OCI-LY7 (cell line): ENCODE data around the gene MT4. TPM values are rescaled to one million over a fixed set of nuclear protein-coding genes. Genes with fewer than 3 reads are reported as not detected.

Experiments
- BruUV-seq: library from RNA; stranded (reverse); fragments of 400-500 nt; replicated peaks from 2 replicates; lab custom pipeline; 2021; lab: Mats Ljungman, UMichigan
- CTCF ChIA-PET: fragments of 300-600 bp; sonication (Branson Sonifier 250); formaldehyde crosslinking; loops from one replicate; lab custom pipeline; 2022; ENCODE audit warnings: antibody characterized with exemption; ENCODE audit not compliant: unreplicated experiment; lab: Charles Lee
- POLR2A ChIA-PET: fragments of 300-600 bp; sonication (Branson Sonifier 250); formaldehyde crosslinking; loops from one replicate; lab custom pipeline; 2022; ENCODE audit warnings: antibody characterized with exemption; lab: Charles Lee
- DNase-seq: peaks from one replicate; pipeline ENCODE4 v3.0.0-alpha.2; 2015; ENCODE audit warnings: low spot score
- H2AFZ ChIP-seq: fragments of 200-600 bp; sonication (generic), shearing (Covaris generic); 2 replicates; pipeline ENCODE4 v1.6.1; 2014; ENCODE audit warnings: mild to moderate bottlenecking, antibody characterized with exemption, low read length, moderate library complexity
- H3K27ac ChIP-seq: fragments of 200-600 bp; sonication (generic); 2 replicates; pipeline ENCODE4 v1.5.1; 2014; ENCODE audit warnings: mixed run types, low read depth, mild to moderate bottlenecking, moderate library complexity, low read length, inconsistent platforms; ENCODE audit not compliant: poor library complexity, severe bottlenecking
- H3K36me3 ChIP-seq: fragments of 200-600 bp; sonication (generic); 2 replicates; pipeline ENCODE4 v1.6.1; 2014; ENCODE audit warnings: mild to moderate bottlenecking, antibody characterized with exemption, low read length, moderate library complexity, mixed read lengths; ENCODE audit not compliant: insufficient read depth
- H3K4me1 ChIP-seq: fragments of 200-600 bp; sonication (generic); 2 replicates; pipeline ENCODE4 v1.5.1; 2014; ENCODE audit warnings: mild to moderate bottlenecking, low read length; ENCODE audit not compliant: insufficient read depth, poor library complexity, severe bottlenecking
- H3K4me2 ChIP-seq: fragments of 200-600 bp; sonication (generic); 2 replicates; pipeline ENCODE4 v1.6.1; 2014; ENCODE audit warnings: mild to moderate bottlenecking, low read length
- H3K4me3 ChIP-seq: fragments of 200-600 bp; sonication (generic); 2 replicates; pipeline ENCODE4 v1.5.1; 2014; ENCODE audit warnings: mild to moderate bottlenecking, low read depth, low read length; ENCODE audit not compliant: poor library complexity, severe bottlenecking
- H3K79me2 ChIP-seq: fragments of 200-600 bp; sonication (generic); 2 replicates; pipeline ENCODE4 v1.6.1; 2016; ENCODE audit warnings: low read depth, mild to moderate bottlenecking, low read length, moderate library complexity, mixed read lengths; ENCODE audit not compliant: insufficient read depth
- H3K9me2 ChIP-seq: fragments of 200-600 bp; sonication (generic); 2 replicates; pipeline ENCODE4 v1.6.1; 2016; ENCODE audit warnings: mild to moderate bottlenecking, low read length, mixed read lengths; ENCODE audit not compliant: insufficient read depth
- H3K9me3 ChIP-seq: fragments of 200-600 bp; sonication (generic); 2 replicates; pipeline ENCODE4 v1.6.1; 2014; ENCODE audit warnings: mild to moderate bottlenecking, mixed run types, low read length, mixed read lengths
- H4K20me1 ChIP-seq: fragments of 200-600 bp; sonication (generic); 2 replicates; pipeline ENCODE4 v1.6.1; 2014; ENCODE audit warnings: mild to moderate bottlenecking, antibody characterized with exemption, low read length, moderate library complexity, mixed read lengths; ENCODE audit not compliant: insufficient read depth
- CTCF ChIP-seq: fragments of 200-600 bp; sonication (generic); conservative IDR thresholded peaks from 2 replicates; pipeline ENCODE4 v1.5.1; 2014; ENCODE audit warnings: mild to moderate bottlenecking, antibody characterized with exemption, low read length, moderate library complexity, mixed read lengths
- EZH2phosphoT487 ChIP-seq: fragments of 200-600 bp; sonication (generic); IDR thresholded peaks from 2 replicates; pipeline ENCODE4 v1.6.1; 2018; ENCODE audit warnings: low read depth, borderline replicate concordance, mild to moderate bottlenecking, mixed run types, antibody characterized with exemption, low read length, moderate library complexity, mixed read lengths
- intact Hi-C: fragments of 100-400 bp; cut with micrococcal nuclease; formaldehyde crosslinking; loops from one replicate; pipeline ENCODE4 v1.10.0; 2022; ENCODE audit not compliant: unreplicated experiment
- total RNA-seq, 2 experiments: library from RNA; depleted of rRNA in 1 of 2; stranded (reverse); fragments of >200 nt in 1 of 2; shearing (Covaris generic) in 1 of 2; gene quantifications; 2 replicates each; pipeline ENCODE4 v1.2.3, GENCODE V29; 2014 to 2022

The MT4 gene
- total RNA-seq, 2 experiments from 2014 or later: not detected

GRCh38 chr16:56534847-56535383 is 30.0 kb upstream of the MT4 start:
- H3K36me3 ChIP-seq: no peaks in the 10 kb centered on the region
- BruUV-seq: no TSS peak
- H3K4me1 ChIP-seq: no peaks in the 10 kb centered on the region
- H3K79me2 ChIP-seq: no peaks in the 10 kb centered on the region
- H3K4me2 ChIP-seq: no peak overlapping the region
- intact Hi-C loops: no loop called here
- DNase-seq: no peak
- no peaks in the 10 kb centered on the region for H4K20me1 ChIP-seq
- no peak overlapping the region for H2AFZ ChIP-seq
- no peak overlapping the region for H3K4me3 ChIP-seq
- TF ChIP-seq CTCF (no peak), EZH2phosphoT487 (no peak)
- H3K27ac ChIP-seq: no peak overlapping the region
- ChIA-PET CTCF (no interaction called here), POLR2A (interaction anchor here (1.2 kb wide), 1 partner anchor 13 kb away, joined by 3 read pairs; no protein-coding TSS in a partner anchor)
- no peaks in the 10 kb centered on the region for H3K9me2 ChIP-seq
- H3K9me3 ChIP-seq: no peaks in the 10 kb centered on the region

GRCh38 chr16:56538331-56538730 is 26.5 kb upstream of the MT4 start:
- H4K20me1 ChIP-seq: no peaks in the 10 kb centered on the region
- H3K4me2 ChIP-seq: no peak overlapping the region
- no TSS peak for BruUV-seq
- H3K79me2 ChIP-seq: no peaks in the 10 kb centered on the region
- no peaks in the 10 kb centered on the region for H3K36me3 ChIP-seq
- no peak overlapping the region for H3K4me3 ChIP-seq
- intact Hi-C loops: no loop called here
- no peaks in the 10 kb centered on the region for H3K4me1 ChIP-seq
- ChIA-PET CTCF (no interaction called here), POLR2A (interaction anchor here (0.7 kb wide), 2 partner anchors 17 to 105 kb away, joined by 3 to 6 read pairs; no protein-coding TSS in a partner anchor)
- no peak for TF ChIP-seq CTCF
- TF ChIP-seq EZH2phosphoT487: no peak
- no peak for DNase-seq
- H3K9me3 ChIP-seq: no peaks in the 10 kb centered on the region
- H2AFZ ChIP-seq: no peak overlapping the region
- no peaks in the 10 kb centered on the region for H3K9me2 ChIP-seq
- no peak overlapping the region for H3K27ac ChIP-seq

GRCh38 chr16:56539656-56540055 is 25.2 kb upstream of the MT4 start:
- H3K9me2 ChIP-seq: no peaks in the 10 kb centered on the region
- no peaks in the 10 kb centered on the region for H3K4me1 ChIP-seq
- H2AFZ ChIP-seq: no peak overlapping the region
- no peaks in the 10 kb centered on the region for H4K20me1 ChIP-seq
- no TSS peak for BruUV-seq
- CTCF ChIA-PET: no interaction called here
- no peak overlapping the region for H3K27ac ChIP-seq
- H3K36me3 ChIP-seq: no peaks in the 10 kb centered on the region
- H3K4me3 ChIP-seq: no peak overlapping the region
- intact Hi-C loops: no loop called here
- no peaks in the 10 kb centered on the region for H3K9me3 ChIP-seq
- no peak overlapping the region for H3K4me2 ChIP-seq
- DNase-seq: no peak
- H3K79me2 ChIP-seq: no peaks in the 10 kb centered on the region
- POLR2A ChIA-PET: no interaction called here
- no peak for TF ChIP-seq EZH2phosphoT487
- no peak for TF ChIP-seq CTCF
